Measurements from ENCODE around the gene MAGI3.

The MAGI3 gene

DNA sequence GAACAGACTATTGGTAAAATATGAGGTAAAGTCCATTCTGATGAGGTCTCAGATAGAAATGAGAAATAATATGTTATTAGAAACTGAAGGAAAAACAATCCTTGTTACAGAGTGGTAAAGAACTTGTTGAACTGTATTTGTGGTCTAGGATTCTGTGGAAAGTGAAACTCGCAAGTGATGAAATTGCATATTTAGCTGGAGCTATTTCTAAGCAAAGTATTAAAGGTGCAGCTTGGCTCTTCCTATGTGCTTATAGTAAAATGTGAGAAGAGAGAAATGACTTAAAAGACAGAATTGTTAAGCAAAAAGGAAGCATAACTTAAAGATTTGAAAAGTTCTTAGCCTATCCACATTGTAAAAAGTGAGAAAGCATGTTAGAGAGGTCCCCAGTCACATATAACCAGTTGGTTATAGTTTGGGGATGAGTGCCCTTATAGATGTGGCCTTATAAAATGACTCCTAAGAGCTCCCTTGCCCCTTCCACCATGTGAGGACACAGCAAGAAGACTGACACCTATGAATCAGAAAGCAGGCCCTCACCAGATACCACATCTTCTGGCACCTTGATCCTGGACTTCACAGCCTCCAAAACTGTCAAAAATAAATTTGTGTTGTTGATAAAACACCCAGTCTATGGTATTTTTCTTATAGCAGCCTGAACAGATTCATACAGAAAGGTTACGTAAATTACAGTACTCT lies 344.2 kb downstream of the MAGI3 start:
- no peak for DNase-seq (ENCODE audit: extremely low read depth, insufficient read length)
- Histone ChIP-seq H3K27me3 (replicated peaks; ENCODE audit: control insufficient read depth, insufficient read depth, low read length) (no peaks in the 10 kb centered on the region), H3K4me3 (replicated peaks; ENCODE audit: low read depth, low read length) (no peak overlapping the region), H3K36me3 (ENCODE audit: control insufficient read depth, insufficient read depth, low read length) (peaks cover 4% of the 10 kb centered on the region)
- no peak for TF ChIP-seq CTCF (IDR thresholded peaks at IDR 0.05; ENCODE audit: insufficient read depth, low read length, poor library complexity, severe bottlenecking)
